Gastroesophageal sphincter (tissue), 4 donors: Measurements from ENCODE around the gene UNKL. TPM values are rescaled to one million over a fixed set of nuclear protein-coding genes. Genes with fewer than 3 reads are reported as not detected.

Experiments used
- ATAC-seq: fragments of 150-250 bp; one replicate; pipeline ENCODE4 v1.9.1; 2016; ENCODE audit warnings: mild to moderate bottlenecking, moderate library complexity
- H3K27ac ChIP-seq, 4 donors: fragments of 200-600 bp; sonication (generic) in 3 of 4; 1 replicate in 3 of 4; 2 replicates in 1 of 4; pipeline ENCODE4 v1.5.1; 2016 to 2019
- H3K27me3 ChIP-seq: fragments of 200-600 bp; sonication (generic); one replicate; pipeline ENCODE4 v1.5.1; 2019
- H3K36me3 ChIP-seq, 2 donors: fragments of 200-600 bp; sonication (generic); one replicate each; pipeline ENCODE4 v1.5.1; 2019; ENCODE audit warnings: control low read depth in 1 of 2
- H3K4me1 ChIP-seq, 3 donors: fragments of 200-600 bp; sonication (generic); 1 replicate in 2 of 3; 2 replicates in 1 of 3; pipeline ENCODE4 v1.5.1; 2016 to 2019; ENCODE audit warnings: control low read depth in 2 of 3
- H3K4me3 ChIP-seq, 2 donors: fragments of 200-600 bp; sonication (generic); one replicate each; pipeline ENCODE4 v1.5.1; 2019; ENCODE audit warnings: mild to moderate bottlenecking in 1 of 2, moderate library complexity in 1 of 2
- H3K9me3 ChIP-seq, 3 donors: fragments of 200-600 bp; sonication (generic); one replicate each; pipeline ENCODE4 v1.5.1; 2017 to 2019; ENCODE audit warnings: control low read depth in 2 of 3
- EP300 ChIP-seq: sonication (generic); formaldehyde crosslinking; IDR thresholded peaks from one replicate; pipeline ENCODE4 v1.6.1; 2017; ENCODE audit warnings: antibody characterized with exemption, mild to moderate bottlenecking
- POLR2A ChIP-seq, 2 donors: fragments of 450-650 bp; IDR thresholded peaks; one replicate each; pipeline ENCODE4 v1.6.1; 2017; ENCODE audit warnings: antibody characterized with exemption in 2 of 2, mild to moderate bottlenecking in 2 of 2, moderate library complexity in 1 of 2
- POLR2AphosphoS5 ChIP-seq: sonication (generic); formaldehyde crosslinking; IDR thresholded peaks from one replicate; pipeline ENCODE4 v1.6.1; 2017; ENCODE audit warnings: antibody characterized with exemption
- whole genome bisulfite sequencing, 2 donors: methylation state at CpG; one replicate each; pipeline ENCODE4 v1.1.5; 2018; ENCODE audit warnings: low coverage in 1 of 2; 5-methylcytosine and 5-hydroxymethylcytosine counted together
- total RNA-seq, 4 donors: library from RNA; depleted of rRNA; stranded (reverse); fragments of >200 nt; gene quantifications; one replicate each; pipeline ENCODE4 v1.1.0, GENCODE V29; 2016
- TF ChIP-seq, protein P1 (sequence below), 4 experiments: fragments of 200-600 bp in 2 of 4; fragments of 450-650 bp in 2 of 4; sonication (generic) in 1 of 4; IDR thresholded peaks; one replicate each; pipeline ENCODE4 v1.5.1; 2017 to 2019; ENCODE audit warnings: antibody characterized with exemption in 4 of 4, mild to moderate bottlenecking in 2 of 4, moderate library complexity in 2 of 4

UNKL gene
- total RNA-seq, 4 donors from 2014 or later = 12.3 to 29.4 (median 16.4) TPM

GRCh38 chr16:1375741-1376410 lies 38.6 kb downstream of the UNKL start:
- H3K27me3 ChIP-seq = no peaks in the 10 kb centered on the region
- ATAC-seq = no peak
- H3K4me1 ChIP-seq = peaks cover 0 to 29% (median 10%) of the 10 kb centered on the region in 3 donors
- H3K9me3 ChIP-seq = no peaks in the 10 kb centered on the region
- WGBS, 2 donors = 95% methylated on average over 2 of the region's 19 CpGs; no CpG with 5 or more reads in 1 of the 2 donors
- no peak overlapping the region for H3K4me3 ChIP-seq
- peaks cover 0 to 60% of the 10 kb centered on the region in 2 donors for H3K36me3 ChIP-seq
- H3K27ac ChIP-seq = no peak overlapping the region
- TF ChIP-seq POLR2A (IDR thresholded peaks at IDR 0.05) (no peak), POLR2AphosphoS5 (no peak), EP300 (no peak)
- TF ChIP-seq, protein P1, sequence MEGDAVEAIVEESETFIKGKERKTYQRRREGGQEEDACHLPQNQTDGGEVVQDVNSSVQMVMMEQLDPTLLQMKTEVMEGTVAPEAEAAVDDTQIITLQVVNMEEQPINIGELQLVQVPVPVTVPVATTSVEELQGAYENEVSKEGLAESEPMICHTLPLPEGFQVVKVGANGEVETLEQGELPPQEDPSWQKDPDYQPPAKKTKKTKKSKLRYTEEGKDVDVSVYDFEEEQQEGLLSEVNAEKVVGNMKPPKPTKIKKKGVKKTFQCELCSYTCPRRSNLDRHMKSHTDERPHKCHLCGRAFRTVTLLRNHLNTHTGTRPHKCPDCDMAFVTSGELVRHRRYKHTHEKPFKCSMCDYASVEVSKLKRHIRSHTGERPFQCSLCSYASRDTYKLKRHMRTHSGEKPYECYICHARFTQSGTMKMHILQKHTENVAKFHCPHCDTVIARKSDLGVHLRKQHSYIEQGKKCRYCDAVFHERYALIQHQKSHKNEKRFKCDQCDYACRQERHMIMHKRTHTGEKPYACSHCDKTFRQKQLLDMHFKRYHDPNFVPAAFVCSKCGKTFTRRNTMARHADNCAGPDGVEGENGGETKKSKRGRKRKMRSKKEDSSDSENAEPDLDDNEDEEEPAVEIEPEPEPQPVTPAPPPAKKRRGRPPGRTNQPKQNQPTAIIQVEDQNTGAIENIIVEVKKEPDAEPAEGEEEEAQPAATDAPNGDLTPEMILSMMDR (IDR thresholded peaks at IDR 0.05) = no peak

DNA sequence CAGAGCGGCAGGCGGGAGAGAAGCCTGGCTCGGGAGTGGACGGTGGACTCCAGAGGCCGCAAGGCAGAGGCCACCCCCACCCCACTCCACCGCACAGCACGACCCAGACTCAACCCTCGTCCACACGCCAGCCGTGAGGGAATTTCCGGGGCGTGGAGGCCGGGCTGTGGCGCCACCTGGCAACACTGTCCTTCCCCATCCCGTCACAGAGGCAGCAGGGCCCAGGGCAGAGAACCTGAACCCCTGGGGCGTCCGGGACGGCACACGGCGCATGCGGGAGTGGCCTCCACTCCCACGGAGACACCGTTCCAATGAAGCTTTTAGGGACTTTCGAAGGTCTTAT lies 39.2 kb downstream of the UNKL start:
- no peaks in the 10 kb centered on the region for H3K9me3 ChIP-seq
- H3K27ac ChIP-seq = no peak overlapping the region
- no peak for TF ChIP-seq POLR2AphosphoS5
- TF ChIP-seq, protein P1 (IDR thresholded peaks at IDR 0.05) = no peak
- TF ChIP-seq EP300 = no peak
- TF ChIP-seq POLR2A (IDR thresholded peaks at IDR 0.05) = no peak
- H3K36me3 ChIP-seq = peaks cover 0 to 59% of the 10 kb centered on the region in 2 donors
- no peaks in the 10 kb centered on the region for H3K27me3 ChIP-seq
- H3K4me1 ChIP-seq = peaks cover 0 to 28% (median 10%) of the 10 kb centered on the region in 3 donors
- ATAC-seq = no peak
- 80% methylated on average over 3 of the region's 24 CpGs; no CpG with 5 or more reads in 1 of the 2 donors for WGBS, 2 donors
- H3K4me3 ChIP-seq = no peak overlapping the region

- Histone ChIP-seq H3K27me3 (no peaks in the 10 kb centered on the region), H3K4me1 (peaks cover 0 to 22% (median 8%) of the 10 kb centered on the region in 3 donors), H3K36me3 (peaks cover 0 to 64% of the 10 kb centered on the region in 2 donors), H3K9me3 (no peaks in the 10 kb centered on the region), H3K27ac (no peak overlapping the region), H3K4me3 (no peak overlapping the region)
- TF ChIP-seq, protein P1 (IDR thresholded peaks at IDR 0.05) = no peak
- 80 to 88% methylated on average over 2 to 6 of the region's 46 CpGs for WGBS, 2 donors
- no peak for ATAC-seq
Observed at GRCh38 chr16:1374418-1375297, 39.8 kb downstream of the UNKL start.

- Histone ChIP-seq H3K9me3 (no peaks in the 10 kb centered on the region), H3K4me3 (no peak overlapping the region), H3K27ac (no peak overlapping the region), H3K4me1 (no peaks in the 10 kb centered on the region), H3K27me3 (no peaks in the 10 kb centered on the region), H3K36me3 (peaks cover 0 to 77% of the 10 kb centered on the region in 2 donors)
- 95% methylated on average over 4 of the region's 21 CpGs; no CpG with 5 or more reads in 1 of the 2 donors for WGBS, 2 donors
- TF ChIP-seq POLR2A (IDR thresholded peaks at IDR 0.05) (no peak), EP300 (no peak), POLR2AphosphoS5 (no peak)
- TF ChIP-seq, protein P1 (IDR thresholded peaks at IDR 0.05) = no peak
- no peak for ATAC-seq
Observed at GRCh38 chr16:1372292-1372950, 42.1 kb downstream of the UNKL start.
